HUES6 (cell line): ENCODE results near the gene COBL.

ENCODE experiments used
- H3K27ac ChIP-seq: 2 replicates; pipeline ENCODE4 v1.7.0; 2013; ENCODE audit warnings: low read depth, mild to moderate bottlenecking, low read length, inconsistent platforms
- H3K27me3 ChIP-seq: 2 replicates; pipeline ENCODE4 v1.6.1; 2013; ENCODE audit warnings: low read length; ENCODE audit not compliant: control insufficient read depth, insufficient read depth
- H3K36me3 ChIP-seq: 2 replicates; pipeline ENCODE4 v1.6.1; 2013; ENCODE audit warnings: low read length; ENCODE audit not compliant: control insufficient read depth, insufficient read depth
- H3K4me1 ChIP-seq: 2 replicates; pipeline ENCODE4 v1.6.1; 2013; ENCODE audit warnings: low read length; ENCODE audit not compliant: control insufficient read depth, insufficient read depth
- H3K4me3 ChIP-seq: 2 replicates; pipeline ENCODE4 v1.5.1; 2013; ENCODE audit warnings: low read depth, low read length
- H3K9ac ChIP-seq: one replicate; pipeline ENCODE4 v1.6.1; 2013; ENCODE audit warnings: mild to moderate bottlenecking, low read length
- H3K9me3 ChIP-seq: 2 replicates; pipeline ENCODE4 v1.6.1; 2013; ENCODE audit warnings: low read depth, low read length; ENCODE audit not compliant: control insufficient read depth, insufficient read depth

The COBL gene

GRCh38 chr7:51261117-51261835 lies 55.3 kb downstream of the COBL start:
- H3K9ac ChIP-seq, result no peak overlapping the region
- H3K4me3 ChIP-seq, result no peak overlapping the region
- no peaks in the 10 kb centered on the region for H3K36me3 ChIP-seq
- no peak overlapping the region for H3K27ac ChIP-seq
- H3K27me3 ChIP-seq, result no peaks in the 10 kb centered on the region
- peaks cover 4% of the 10 kb centered on the region for H3K4me1 ChIP-seq
- H3K9me3 ChIP-seq, result no peaks in the 10 kb centered on the region

GRCh38 chr7:51260516-51260915 lies 56.1 kb downstream of the COBL start:
- H3K36me3 ChIP-seq, result no peaks in the 10 kb centered on the region
- no peaks in the 10 kb centered on the region for H3K27me3 ChIP-seq
- H3K4me1 ChIP-seq, result peaks cover 11% of the 10 kb centered on the region
- H3K9me3 ChIP-seq, result no peaks in the 10 kb centered on the region
- H3K9ac ChIP-seq, result no peak overlapping the region
- no peak overlapping the region for H3K4me3 ChIP-seq
- H3K27ac ChIP-seq, result no peak overlapping the region

GRCh38 chr7:51259766-51260165 lies 56.8 kb downstream of the COBL start:
- Histone ChIP-seq H3K27ac (no peak overlapping the region), H3K36me3 (no peaks in the 10 kb centered on the region), H3K4me3 (no peak overlapping the region), H3K9me3 (no peaks in the 10 kb centered on the region), H3K4me1 (peaks cover 17% of the 10 kb centered on the region), H3K9ac (no peak overlapping the region), H3K27me3 (no peaks in the 10 kb centered on the region)

GRCh38 chr7:51256916-51257315 lies 59.7 kb downstream of the COBL start:
- Histone ChIP-seq H3K9ac (no peak overlapping the region), H3K27me3 (no peaks in the 10 kb centered on the region), H3K36me3 (no peaks in the 10 kb centered on the region)

GRCh38 chr7:51256209-51256781 lies 60.3 kb downstream of the COBL start:
- Histone ChIP-seq H3K4me1 (peaks cover 17% of the 10 kb centered on the region), H3K9ac (no peak overlapping the region), H3K9me3 (no peaks in the 10 kb centered on the region), H3K27ac (no peak overlapping the region), H3K36me3 (no peaks in the 10 kb centered on the region), H3K4me3 (no peak overlapping the region), H3K27me3 (no peaks in the 10 kb centered on the region)

More at GRCh38 chr7:51256916-51257315, 59.7 kb downstream of the COBL start:
- H3K27ac ChIP-seq, result no peak overlapping the region
- no peaks in the 10 kb centered on the region for H3K9me3 ChIP-seq
- peaks cover 17% of the 10 kb centered on the region for H3K4me1 ChIP-seq
- no peak overlapping the region for H3K4me3 ChIP-seq

GRCh38 chr7:51255536-51256208 lies 60.9 kb downstream of the COBL start:
- H3K9me3 ChIP-seq, result no peaks in the 10 kb centered on the region

GRCh38 chr7:51255036-51255435 lies 61.6 kb downstream of the COBL start:
- no peak overlapping the region for H3K27ac ChIP-seq
- no peaks in the 10 kb centered on the region for H3K27me3 ChIP-seq
- no peak overlapping the region for H3K4me3 ChIP-seq
- H3K36me3 ChIP-seq, result no peaks in the 10 kb centered on the region
- H3K9ac ChIP-seq, result no peak overlapping the region
- H3K4me1 ChIP-seq, result peaks cover 17% of the 10 kb centered on the region
- no peaks in the 10 kb centered on the region for H3K9me3 ChIP-seq

More at GRCh38 chr7:51255536-51256208, 60.9 kb downstream of the COBL start:
- no peak overlapping the region for H3K4me3 ChIP-seq
- H3K9ac ChIP-seq, result no peak overlapping the region
- no peaks in the 10 kb centered on the region for H3K27me3 ChIP-seq
- H3K36me3 ChIP-seq, result no peaks in the 10 kb centered on the region
- H3K4me1 ChIP-seq, result peaks cover 17% of the 10 kb centered on the region
- no peak overlapping the region for H3K27ac ChIP-seq

GRCh38 chr7:51253157-51253556 lies 63.5 kb downstream of the COBL start:
- H3K4me1 ChIP-seq, result peaks cover 17% of the 10 kb centered on the region
- no peak overlapping the region for H3K9ac ChIP-seq
- no peaks in the 10 kb centered on the region for H3K36me3 ChIP-seq
- no peak overlapping the region for H3K27ac ChIP-seq
- H3K4me3 ChIP-seq, result no peak overlapping the region
- no peaks in the 10 kb centered on the region for H3K27me3 ChIP-seq
- H3K9me3 ChIP-seq, result no peaks in the 10 kb centered on the region

GRCh38 chr7:51251290-51251689 lies 65.3 kb downstream of the COBL start:
- no peak overlapping the region for H3K9ac ChIP-seq
- no peaks in the 10 kb centered on the region for H3K9me3 ChIP-seq
- no peak overlapping the region for H3K27ac ChIP-seq
- no peak overlapping the region for H3K4me3 ChIP-seq
- H3K36me3 ChIP-seq, result no peaks in the 10 kb centered on the region
- no peaks in the 10 kb centered on the region for H3K27me3 ChIP-seq
- H3K4me1 ChIP-seq, result peaks cover 13% of the 10 kb centered on the region

- Histone ChIP-seq H3K9me3 (no peaks in the 10 kb centered on the region), H3K27ac (no peak overlapping the region), H3K4me3 (no peak overlapping the region), H3K36me3 (no peaks in the 10 kb centered on the region), H3K27me3 (no peaks in the 10 kb centered on the region), H3K9ac (no peak overlapping the region), H3K4me1 (peaks cover 5% of the 10 kb centered on the region)
Observed at GRCh38 chr7:51250512-51250911, 66.1 kb downstream of the COBL start.

- Histone ChIP-seq H3K27me3 (no peaks in the 10 kb centered on the region), H3K4me1 (0 out of 2 replicates have a peak, but pooled peaks cover under 1% of the 10 kb centered on the region), H3K36me3 (no peaks in the 10 kb centered on the region), H3K9ac (no peak overlapping the region), H3K9me3 (no peaks in the 10 kb centered on the region), H3K27ac (no peak overlapping the region), H3K4me3 (no peak overlapping the region)
Observed at GRCh38 chr7:51249991-51250390, 66.6 kb downstream of the COBL start.
